Middle frontal gyrus (tissue), 1 donor: ENCODE results near the gene ADSS1.
"Not testable (repeated sequence)": the region's sequence is repeated elsewhere in the genome, so short reads cannot be mapped to it uniquely, and the experiment has no call there.

ENCODE experiments used
- DNase-seq: peaks from one replicate; pipeline ENCODE4 v3.0.0-alpha.2; 2015; ENCODE audit warnings: low spot score; ENCODE audit errors: extremely low spot score

ADSS1 gene

DNA sequence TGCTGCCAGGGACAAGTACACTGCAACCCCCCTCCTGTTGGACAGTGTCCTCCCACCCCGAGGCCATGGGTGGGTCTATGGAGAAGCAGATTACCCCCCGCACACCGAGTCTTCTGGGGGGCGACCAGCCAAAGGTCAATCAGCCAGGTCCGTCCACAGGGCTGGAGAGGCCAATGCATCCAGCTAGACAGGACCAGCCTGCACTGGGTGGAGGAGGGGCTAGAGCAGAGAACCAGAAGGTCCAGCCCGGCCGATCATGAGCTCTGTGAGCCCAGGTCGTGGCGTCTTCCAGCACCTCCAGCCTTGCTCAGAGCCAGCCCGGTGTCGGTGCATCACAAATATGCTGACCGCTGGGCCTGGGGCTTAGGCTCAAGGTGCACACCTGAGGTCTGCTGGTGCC, 8.2 kb upstream of the ADSS1 start:
- DNase-seq, result no peak

DNA sequence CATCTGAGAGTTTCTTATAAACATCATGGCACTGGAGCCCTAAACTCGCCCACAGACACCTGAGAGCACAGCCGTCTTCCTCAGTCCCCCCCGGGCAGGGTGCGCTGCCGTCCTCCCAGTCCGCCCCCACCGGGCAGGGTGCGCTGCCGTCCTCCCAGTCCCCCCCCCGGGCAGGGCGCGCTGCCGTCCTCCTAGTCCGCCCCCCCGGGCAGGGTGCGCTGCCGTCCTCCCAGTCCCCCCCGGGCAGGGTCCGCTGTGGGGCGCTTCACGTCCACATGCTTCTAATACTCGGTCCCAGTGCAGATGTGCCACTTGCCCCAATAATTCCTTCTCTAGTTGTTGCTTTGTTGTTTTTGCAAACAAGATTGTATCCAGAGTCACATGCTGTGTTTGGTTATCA, 6.9 kb upstream of the ADSS1 start:
- DNase-seq, result no peak

DNA sequence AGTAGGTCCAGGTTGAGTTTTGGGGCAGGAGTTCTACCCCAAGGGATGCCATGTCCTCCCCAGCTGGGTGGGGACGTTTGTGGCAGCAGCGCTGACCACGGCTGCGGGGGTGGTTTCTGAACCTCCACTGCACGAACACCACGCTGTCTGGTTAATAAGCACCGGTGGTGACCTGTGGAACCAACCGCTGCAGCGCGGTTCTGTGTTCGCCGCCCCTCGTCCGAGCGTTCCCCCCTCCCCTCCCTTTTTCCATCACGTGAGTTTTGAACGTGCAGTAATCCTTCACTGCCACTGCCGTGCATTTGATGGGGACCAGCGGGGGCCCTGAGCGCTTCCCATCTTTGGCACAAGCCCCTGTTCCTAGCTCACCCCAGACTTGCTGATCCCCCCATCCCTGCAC, 6.4 kb upstream of the ADSS1 start:
- DNase-seq, result no peak

DNA sequence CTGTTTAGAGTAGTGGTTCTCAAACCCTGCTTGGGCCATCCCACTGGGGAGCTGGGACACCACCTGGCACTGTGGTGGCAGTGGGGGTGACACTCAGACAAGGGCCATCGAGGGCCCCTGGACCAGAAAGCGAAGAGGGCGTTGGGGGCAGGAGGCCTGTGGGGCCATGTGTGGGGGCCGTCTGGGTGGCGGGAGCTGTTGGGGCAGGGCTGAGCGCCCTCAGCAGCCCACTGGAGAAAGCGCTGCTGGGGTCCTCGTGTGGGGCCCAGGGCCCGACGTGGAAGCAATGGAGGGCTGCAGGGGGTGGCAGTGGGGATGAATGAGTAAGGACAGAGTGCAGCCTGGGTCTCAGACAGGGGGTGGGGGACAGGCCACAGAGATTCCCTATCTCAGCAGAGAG, 5.9 kb upstream of the ADSS1 start:
- DNase-seq, result no peak

DNA sequence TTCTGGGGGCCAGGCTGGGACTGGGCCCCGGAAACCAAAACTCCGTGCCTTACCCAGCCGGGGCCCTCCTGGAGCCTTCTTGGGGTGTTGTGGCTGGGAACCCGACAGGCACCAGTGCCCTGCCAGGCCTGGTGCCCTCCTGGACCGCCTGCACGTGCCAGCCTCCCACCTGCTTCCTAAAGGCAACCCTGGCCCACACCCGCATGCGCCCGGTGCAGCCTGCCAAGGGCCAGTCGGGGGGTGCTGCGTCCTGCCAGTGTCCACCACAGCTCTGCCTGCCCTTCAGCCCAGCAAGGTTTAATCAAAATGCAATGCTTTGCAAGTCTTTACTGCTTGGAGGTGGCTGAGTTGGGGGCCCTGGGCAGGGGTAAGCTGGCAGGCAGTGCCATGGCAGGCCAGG, 5.2 kb upstream of the ADSS1 start:
- DNase-seq, result no peak

DNA sequence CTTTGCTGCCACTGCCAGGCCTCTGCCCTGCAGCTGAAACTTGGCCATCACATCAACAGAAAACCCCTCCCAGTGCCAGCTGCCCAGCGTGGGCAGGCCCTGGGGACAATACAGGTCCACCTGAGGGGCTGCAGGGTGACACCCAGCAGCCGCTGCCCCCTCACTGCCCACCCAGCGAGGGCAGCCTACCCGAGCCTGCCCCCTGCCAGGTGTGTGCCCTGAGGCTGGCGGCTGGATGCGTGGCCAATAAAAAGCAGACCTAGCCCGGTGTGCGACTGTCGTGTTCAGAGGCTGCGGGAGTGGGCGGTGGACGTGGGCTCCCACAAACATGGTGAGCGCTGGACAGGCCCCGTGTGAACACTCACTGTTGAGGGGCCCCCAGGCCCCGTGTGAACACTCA, 4.7 kb upstream of the ADSS1 start:
- DNase-seq, result no peak

DNA sequence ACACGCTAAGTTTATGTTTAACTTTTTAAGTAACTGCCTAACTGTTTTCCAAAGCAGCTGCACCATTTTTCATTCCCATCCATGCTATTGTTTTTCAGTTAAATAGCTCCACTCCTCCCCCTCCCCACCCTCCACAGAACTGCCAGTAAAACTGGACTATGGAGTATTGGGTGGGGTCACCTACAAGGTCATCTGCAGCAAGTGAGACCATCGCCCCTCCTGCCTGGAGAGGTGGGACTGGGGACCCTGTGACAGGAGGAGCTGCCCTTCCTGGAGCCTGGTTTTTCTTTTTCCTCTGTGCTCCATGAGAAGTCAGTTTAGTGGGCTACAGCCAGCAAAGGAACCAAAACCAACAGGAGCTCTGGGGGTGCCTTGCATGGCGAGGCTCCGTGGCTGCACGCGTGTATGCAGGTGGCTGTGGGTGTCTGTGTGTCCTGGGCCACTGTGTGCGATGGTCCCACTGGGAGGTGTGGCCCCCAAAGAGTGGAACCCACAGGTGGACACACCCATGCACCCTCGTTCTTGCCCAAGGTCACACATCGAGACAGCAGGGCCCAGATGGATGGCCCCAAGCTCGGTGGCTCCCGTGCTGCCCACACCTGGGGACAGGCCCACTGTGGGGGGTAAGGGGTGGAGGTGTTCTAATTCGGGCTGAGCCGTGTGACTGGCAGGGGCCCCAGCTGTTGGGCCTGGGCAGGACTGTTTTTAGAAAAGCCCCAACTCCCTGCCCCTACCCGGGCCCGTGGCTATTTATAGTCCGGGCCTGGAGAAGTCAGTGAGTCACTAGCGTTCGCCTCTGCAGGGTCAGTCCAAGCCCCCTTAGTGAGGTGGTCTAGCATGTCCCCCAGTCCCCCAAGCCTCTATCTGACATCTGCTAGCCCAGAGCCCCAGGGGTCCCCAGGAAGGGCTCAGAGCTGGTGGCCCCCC, 2.3 kb upstream of the ADSS1 start:
- DNase-seq, result no peak

DNA sequence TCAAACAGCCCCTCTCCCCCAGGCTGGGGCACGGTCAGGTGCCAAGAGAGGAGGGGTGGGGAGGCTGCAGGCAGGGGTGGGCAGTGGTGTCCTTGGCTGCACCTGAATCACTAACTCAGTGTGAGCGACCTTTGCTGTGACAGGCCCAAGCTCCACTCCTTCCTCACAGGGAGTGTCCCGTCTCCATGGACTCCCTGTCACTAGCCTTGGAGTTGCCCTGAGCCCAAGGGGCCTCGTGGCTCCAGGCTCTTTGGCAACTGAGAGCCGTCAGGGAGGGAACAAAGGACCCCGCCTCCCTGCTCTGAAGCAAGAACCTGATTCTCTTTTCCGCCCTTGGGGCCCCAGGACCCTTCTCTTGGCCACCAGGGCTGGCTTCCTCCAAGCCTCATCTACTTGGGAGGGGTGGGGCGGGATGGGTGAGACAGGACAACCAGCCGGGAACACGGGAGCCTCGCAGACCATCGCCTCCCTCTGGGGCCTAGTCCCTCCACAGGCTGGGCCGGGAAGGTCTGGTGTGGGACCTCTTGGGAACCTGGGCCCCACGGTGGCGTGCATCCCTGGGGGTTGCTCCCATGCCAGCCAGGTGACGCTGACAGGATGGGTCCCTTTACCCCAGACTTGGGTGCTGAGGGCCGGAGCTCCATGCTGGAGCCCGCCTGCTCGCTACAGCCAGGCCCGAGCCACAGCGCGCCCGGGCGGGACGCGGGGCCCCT, 935 bp upstream of the ADSS1 start:
- DNase-seq, result no peak

DNA sequence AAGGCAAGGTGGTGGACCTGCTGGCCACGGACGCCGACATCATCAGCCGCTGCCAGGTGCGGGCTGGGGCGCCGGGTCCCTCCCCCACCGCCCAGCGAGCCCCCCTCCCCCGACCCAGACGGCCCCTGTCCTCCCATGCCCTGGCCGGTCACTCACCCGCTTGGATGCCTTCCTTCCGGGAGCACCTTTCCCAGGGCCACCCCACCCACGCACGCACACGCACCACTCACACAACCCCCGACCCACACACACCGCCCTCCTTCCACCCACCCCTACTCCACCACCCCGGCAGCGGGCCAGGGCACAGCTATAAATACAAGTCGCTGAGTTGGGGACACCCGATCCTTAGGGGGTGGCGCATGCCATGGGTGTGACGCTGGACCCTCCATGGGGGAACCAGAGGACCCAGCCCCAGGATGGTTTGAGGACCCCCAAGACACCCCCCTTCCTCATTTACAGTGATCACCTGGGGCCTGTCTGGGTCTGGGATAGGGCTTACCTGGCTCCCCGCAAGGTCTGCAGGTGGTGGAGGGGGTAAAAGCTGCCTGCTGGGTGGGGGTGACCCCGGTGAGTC, 465 bp downstream of the ADSS1 start:
- DNase-seq, result no peak

DNA sequence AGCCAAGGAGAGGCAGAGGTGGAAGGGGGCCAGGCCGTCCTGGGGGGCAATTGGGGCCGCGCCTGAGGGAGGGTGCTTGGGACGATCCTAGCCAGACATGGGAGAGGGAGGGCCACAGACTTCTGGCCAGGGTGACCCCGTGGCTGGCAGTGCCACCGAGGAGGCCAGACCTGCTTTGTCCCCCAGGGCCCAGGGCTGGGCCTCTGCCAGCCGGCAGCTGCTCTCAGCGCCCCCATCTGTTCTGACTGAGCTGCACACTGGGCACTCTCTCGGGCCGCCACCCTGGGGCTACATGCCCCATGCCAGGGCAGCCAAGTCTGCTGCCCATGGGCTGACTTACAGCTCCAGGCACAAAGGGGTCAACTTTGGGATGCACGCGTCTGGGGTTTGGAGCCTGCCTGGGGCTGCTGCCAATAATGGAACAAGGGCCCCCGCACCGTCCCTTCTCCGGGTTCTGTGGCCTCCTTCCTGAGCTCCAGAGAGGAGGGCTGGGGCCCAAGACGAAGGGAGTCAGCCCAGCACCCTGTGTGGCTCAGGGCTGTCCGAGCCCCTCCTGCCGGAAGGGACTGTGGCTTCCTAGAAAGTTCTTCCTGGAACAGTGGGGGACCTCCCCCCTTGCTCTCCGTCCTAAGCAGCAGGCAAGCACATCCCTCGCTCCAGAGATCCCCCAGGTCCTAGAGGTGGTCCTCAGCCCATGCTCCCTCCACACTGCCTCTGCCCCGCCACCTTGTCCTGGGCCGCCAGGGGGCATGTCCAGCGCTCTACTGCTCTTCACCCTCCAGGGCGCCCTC, 1.1 kb downstream of the ADSS1 start:
- no peak for DNase-seq

DNA sequence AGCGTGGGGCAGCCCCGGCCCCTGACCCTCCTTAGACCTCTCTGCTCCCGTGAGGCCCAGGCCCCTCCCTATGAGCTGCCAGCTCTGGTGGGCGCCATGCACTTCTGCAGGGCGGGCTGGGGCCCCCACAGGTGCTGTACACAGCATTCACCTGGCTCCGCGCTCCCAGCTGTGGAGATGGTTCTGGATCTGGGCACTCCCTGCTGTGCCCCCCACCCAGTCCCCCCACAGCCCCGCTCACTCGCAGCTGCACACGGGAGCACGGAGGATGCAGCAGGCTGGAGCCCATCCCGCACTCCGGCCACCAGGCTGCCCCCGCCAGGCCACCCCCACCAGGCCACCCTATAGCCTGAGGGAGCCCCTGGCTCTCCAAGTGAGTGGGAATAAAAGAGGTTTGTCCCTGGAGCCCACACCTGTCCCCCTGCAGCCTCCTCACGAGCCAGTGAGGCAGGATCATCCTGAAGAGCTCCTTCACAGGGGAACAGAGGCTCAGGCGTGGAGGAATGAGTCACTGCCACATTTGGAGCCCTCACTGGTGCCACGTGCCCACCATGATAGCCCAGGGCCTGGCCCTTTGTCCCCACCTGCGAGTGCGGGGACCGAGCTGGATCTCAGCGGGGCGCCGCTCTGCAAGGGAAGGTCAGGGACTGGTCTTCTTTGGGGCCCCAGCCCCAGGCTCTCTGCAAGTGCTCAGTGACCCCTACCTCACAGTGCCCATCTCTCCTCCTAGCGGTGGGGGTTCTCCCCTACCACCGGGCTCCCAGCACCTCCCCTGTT, 1.9 kb downstream of the ADSS1 start:
- no peak for DNase-seq

DNA sequence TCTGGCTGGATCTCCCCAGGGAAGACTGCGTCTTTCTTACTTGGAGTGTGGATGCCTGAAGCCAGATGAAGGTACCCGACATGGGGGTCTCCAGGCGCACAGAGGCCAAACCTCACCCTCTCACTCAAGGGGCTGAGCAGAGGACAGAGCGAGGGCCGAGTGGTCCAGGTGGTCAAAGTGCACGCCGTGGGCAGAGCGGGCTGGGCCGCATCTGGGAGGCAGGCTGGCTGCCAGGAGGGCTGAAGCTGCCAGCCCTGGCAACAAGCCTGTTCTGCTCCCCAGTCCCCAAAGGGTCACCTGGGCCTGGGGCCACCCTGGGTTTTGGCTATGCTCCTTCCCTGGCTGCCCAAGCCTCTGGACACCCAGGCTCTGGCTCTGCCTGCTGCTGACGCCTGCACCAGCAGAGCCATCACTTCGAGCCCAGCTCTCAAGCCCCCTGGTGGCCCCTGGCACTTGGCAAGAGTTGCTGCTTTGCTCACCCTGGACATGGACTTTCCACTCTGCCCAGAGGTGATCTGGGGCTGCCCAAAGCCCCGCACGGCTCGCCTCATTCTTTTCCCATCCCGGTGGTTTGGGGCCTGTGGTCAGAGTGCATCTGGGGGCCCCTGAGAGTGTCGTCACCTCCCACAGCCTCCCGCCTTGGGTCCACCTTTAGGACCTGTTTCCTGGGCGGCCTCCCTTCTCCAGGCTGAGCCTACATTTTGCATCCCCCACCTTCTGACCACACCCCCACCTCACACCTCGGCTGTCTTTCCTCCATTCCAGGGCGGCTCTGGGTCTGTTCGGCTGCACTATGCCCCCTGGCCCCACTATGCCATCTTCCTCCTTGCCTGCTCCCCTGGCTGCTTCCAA, 2.8 kb downstream of the ADSS1 start:
- DNase-seq, result no peak

DNA sequence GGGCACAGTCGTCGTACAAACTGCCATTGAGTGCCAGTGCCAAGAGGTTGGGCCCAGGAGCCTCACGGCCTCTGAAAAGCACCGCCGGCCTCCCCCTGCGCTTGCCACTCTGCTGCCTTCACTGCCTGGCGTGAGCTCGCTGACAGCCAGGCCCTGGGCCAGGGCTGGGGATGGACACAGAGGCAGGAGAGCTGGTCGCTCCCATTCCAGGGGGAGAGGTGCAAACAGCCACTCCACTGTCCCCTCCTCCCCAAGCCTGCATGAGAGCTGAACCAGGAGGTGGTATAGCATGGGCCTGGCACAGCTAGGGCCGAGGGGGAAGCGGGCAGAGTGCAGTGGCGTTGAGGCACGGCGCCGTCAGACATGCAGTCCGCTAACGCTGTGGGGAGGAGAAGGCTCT, 4.6 kb downstream of the ADSS1 start:
- DNase-seq, result no peak

DNA sequence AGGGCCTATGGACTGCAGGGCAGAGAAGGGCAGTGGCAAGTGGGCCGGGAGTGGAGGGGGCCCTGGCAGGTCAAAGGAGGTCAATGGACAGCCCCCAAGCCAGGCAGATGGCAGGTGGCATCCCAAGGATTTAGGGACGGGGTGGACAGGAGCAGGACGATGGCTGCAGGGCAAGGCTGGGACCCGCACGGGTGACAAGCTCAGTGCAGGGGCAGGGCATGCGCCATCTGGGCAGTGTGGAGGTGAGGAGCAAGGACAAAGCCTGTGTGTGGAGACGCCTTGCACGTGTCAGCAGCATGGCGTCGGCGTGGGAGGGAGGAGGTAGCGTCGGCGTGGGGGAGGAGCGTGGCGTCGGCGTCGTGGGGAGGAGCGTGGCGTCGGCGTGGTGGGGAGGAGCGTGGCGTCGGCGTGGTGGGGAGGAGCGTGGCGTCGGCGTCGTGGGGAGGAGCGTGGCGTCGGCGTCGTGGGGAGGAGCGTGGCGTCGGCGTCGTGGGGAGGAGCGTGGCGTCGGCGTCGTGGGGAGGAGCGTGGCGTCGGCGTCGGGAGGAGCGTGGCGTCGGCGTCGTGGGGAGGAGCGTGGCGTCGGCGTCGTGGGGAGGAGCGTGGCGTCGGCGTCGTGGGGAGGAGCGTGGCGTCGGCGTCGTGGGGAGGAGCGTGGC, 5.3 kb downstream of the ADSS1 start:
- not testable (repeated sequence) for DNase-seq

DNA sequence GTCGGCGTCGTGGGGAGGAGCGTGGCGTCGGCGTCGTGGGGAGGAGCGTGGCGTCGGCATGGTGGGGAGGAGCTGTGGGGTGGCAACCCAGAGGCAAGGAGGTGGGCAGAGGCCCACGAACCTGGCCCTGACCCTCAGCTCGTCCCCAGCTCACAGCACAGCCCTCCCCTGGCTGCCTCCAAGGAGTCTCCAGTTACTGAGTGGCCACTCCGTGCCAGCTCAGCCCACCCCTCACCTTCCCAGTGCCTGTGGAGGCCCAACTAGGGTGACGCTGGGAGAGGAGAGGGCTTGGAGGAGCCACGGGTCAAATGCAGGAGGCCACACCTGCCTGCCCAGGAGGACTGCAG, 5.8 kb downstream of the ADSS1 start:
- no peak for DNase-seq

DNA sequence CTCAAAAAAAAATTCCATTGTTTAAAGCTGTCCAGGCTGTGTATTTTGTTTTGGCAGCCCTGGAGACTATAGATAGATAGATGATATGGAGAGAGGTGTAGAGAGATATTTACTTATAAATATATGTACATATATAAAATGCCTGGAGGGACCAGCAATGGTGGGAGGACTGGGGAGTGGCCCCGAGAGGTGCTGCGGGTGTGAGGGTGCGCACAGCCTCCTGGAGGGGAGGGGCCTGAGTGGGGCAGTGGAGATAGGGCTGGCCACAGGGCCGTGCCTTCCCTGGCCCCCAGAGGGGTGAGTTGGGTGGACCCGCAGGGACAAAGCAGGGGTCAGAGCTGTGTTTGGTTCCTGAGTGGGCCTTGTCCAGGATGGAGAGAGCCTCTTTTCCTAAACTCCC, 6.5 kb downstream of the ADSS1 start:
- DNase-seq, result no peak

DNA sequence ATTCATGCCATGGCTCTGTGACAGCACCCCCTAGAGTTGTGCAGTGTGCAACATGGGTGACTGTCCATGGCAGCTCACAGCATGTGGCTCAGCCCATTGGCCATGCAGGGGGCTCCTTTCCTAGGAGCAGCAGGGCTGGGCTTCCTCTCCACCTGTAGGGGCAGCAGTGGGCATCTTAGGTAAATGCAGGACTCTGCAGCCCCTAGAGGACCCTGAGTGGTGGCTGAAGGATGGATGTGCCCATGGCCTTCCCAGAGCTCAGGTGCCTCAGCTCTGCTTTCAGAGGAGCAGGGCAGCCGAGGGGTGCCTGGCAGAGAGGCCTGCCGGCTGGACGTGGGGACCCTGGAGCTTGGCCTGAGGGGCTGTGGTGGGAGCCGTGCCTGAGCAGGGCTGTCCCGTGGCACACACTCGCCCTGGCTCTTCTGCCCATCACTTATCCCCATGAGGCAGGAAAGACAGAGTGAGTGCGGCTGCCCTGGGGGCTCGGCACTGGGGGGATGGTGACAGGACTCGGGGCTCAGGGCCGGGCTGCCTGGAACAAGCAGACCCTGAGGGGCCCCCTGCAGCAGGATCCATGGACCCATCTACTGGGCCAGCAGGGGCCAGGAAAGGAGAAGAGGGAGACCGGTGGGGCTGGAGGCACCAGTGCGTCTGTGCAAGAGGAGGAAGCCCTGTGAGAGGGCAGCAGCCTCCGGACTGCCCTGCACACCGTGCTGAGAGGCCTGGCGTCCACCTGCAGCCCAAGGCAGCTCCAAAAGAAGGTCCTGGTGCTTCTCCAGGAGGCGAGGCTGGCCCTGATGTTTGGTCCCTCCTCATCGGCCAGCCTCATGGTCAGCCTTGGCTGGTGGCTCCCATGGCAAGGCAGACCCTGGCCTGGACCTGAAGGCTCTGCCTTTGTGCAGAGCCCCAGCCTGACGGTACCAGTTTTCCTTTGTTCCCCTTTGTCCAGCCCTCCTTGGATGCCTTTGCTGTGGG, 7.6 kb downstream of the ADSS1 start:
- no peak for DNase-seq

DNA sequence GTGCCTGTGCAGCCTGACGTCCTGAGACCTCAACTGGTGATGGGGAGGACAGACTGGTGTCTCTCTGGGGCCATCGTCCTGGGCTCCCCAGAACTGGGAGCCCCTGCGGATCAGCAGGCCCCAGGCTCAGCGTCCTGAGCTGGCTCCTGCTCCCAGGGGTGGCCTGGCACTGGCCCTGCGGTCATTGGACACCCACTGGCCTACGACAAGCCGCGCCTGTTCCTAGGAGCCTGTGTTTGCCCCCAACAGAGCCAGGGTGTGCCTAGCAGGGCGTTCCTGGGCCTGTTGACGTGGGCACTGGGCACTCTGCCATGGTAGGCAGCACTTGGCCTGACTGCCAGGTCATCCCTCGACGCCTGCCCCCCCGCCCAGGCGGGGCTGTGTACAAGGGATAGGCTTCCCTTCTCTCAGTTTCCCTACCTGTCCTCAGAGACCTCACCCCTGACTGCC, 8.4 kb downstream of the ADSS1 start:
- DNase-seq, result no peak
